NCI-H2227 treated with DMSO at 0.1 percent for 48 hours (cell line): ENCODE measurements around the gene COLEC11.

Experiments
- DNase-seq: peaks from one replicate; lab custom pipeline; 2025; lab: John Stamatoyannopoulos, UW

COLEC11 gene

GRCh38 chr2:3675687-3676086 is 80.8 kb downstream of the COLEC11 start:
- no peak for DNase-seq

- no peak for DNase-seq
Measured at GRCh38 chr2:3677436-3677835, 82.5 kb downstream of the COLEC11 start.

- no peak for DNase-seq
Measured at GRCh38 chr2:3678212-3678611, 83.3 kb downstream of the COLEC11 start.

GRCh38 chr2:3679180-3679579 is 84.3 kb downstream of the COLEC11 start:
- no peak for DNase-seq

GRCh38 chr2:3679616-3680393 is 84.9 kb downstream of the COLEC11 start:
- no peak for DNase-seq

GRCh38 chr2:3680548-3681345 is 85.8 kb downstream of the COLEC11 start:
- no peak for DNase-seq

GRCh38 chr2:3681625-3682024 is 86.7 kb downstream of the COLEC11 start:
- no peak for DNase-seq

- DNase-seq, result no peak
Measured at GRCh38 chr2:3682811-3683210, 87.9 kb downstream of the COLEC11 start.

- DNase-seq, result no peak
Measured at GRCh38 chr2:3683748-3684454, 89.0 kb downstream of the COLEC11 start.

GRCh38 chr2:3689998-3690748 is 95.3 kb downstream of the COLEC11 start:
- DNase-seq, result no peak

- DNase-seq, result peak; percentile 21
Measured at GRCh38 chr2:3692375-3692774, 97.5 kb downstream of the COLEC11 start.
